HepG2 (cell line): ENCODE data around the gene TCERG1L. TPM values are rescaled to one million over a fixed set of nuclear protein-coding genes. Genes with fewer than 3 reads are reported as not detected.

Experiments
- FLYWCH1 ChIP-seq: sonication (generic); formaldehyde crosslinking; IDR thresholded peaks from 2 replicates; pipeline ENCODE4 v1.8.1; 2023; ENCODE audit warnings: mild to moderate bottlenecking, missing genetic modification reagents
- RFX3 ChIP-seq: IDR thresholded peaks from 2 replicates; pipeline ENCODE4 v1.6.1; 2016; ENCODE audit warnings: missing biosample characterization, missing genetic modification reagents
- SOX13 ChIP-seq, 3 experiments: fragments of 450-650 bp in 1 of 3; sonication (generic) in 1 of 3; formaldehyde crosslinking in 1 of 3; IDR thresholded peaks in 2 of 3; conservative IDR thresholded peaks in 1 of 3; 2 replicates each; pipeline versions ENCODE4 v1.5.0 to v1.6.1; 2016 to 2020; ENCODE audit warnings: antibody characterized with exemption in 1 of 3, mild to moderate bottlenecking in 1 of 3, missing compliant biosample characterization in 1 of 3, missing genetic modification reagents in 1 of 3, moderate library complexity in 1 of 3
- SYNCRIP ChIP-seq: fragments of 200-400 bp; formaldehyde crosslinking; IDR thresholded peaks from 2 replicates; pipeline ENCODE4 v1.6.1; 2018; ENCODE audit warnings: mild to moderate bottlenecking, low read depth, low read length; ENCODE audit not compliant: insufficient read depth
- ZNF484 ChIP-seq: sonication (generic); formaldehyde crosslinking; IDR thresholded peaks from 2 replicates; pipeline ENCODE4 v1.5.1; 2020; ENCODE audit warnings: mild to moderate bottlenecking, low read depth, missing genetic modification reagents, borderline replicate concordance
- polyA plus RNA-seq, 8 experiments: library from polyadenylated mRNA; depleted of rRNA in 3 of 8; stranded (reverse) in 7 of 8; unstranded in 1 of 8; fragments of >200 nt; fragmentation: Illumina TruSeq in 4 of 8; extraction: Trizol in 4 of 8; gene quantifications; 2 replicates each; pipeline versions ENCODE4 v1.2.1 to v1.2.3, GENCODE V29; 2011 to 2016; ENCODE audit warnings: low read depth in 4 of 8, missing spikeins in 1 of 8, mixed read lengths in 1 of 8; ENCODE audit not compliant: insufficient read depth in 1 of 8
- total RNA-seq, 5 experiments: library from RNA; depleted of rRNA; stranded (reverse); fragments of >200 nt; fragmentation: Illumina TruSeq; extraction: Trizol; gene quantifications; 2 replicates each; pipeline ENCODE4 v1.2.3, GENCODE V29; 2016; ENCODE audit warnings: low read depth in 1 of 5
- TF ChIP-seq, protein P1 (sequence below): sonication (generic); formaldehyde crosslinking; IDR thresholded peaks from 2 replicates; pipeline ENCODE4 v1.4.0; 2020; ENCODE audit warnings: missing genetic modification reagents
- TF ChIP-seq, protein P2 (sequence below): sonication (generic); formaldehyde crosslinking; IDR thresholded peaks from 2 replicates; pipeline ENCODE4 v1.4.0; 2020; ENCODE audit warnings: missing genetic modification reagents
- TF ChIP-seq, protein P3 (sequence below): sonication (generic); formaldehyde crosslinking; IDR thresholded peaks from 2 replicates; pipeline ENCODE4 v1.4.0; 2020; ENCODE audit warnings: missing genetic modification reagents
- TF ChIP-seq, protein P4 (sequence below): sonication (generic); formaldehyde crosslinking; IDR thresholded peaks from 2 replicates; pipeline ENCODE4 v1.4.0; 2020; ENCODE audit warnings: missing genetic modification reagents

TCERG1L gene
- total and polyA plus RNA-seq, 2 of the 13 experiments (the other 11 are each of a cell fraction or from before 2014, with no cell fraction given) = not detected

DNA sequence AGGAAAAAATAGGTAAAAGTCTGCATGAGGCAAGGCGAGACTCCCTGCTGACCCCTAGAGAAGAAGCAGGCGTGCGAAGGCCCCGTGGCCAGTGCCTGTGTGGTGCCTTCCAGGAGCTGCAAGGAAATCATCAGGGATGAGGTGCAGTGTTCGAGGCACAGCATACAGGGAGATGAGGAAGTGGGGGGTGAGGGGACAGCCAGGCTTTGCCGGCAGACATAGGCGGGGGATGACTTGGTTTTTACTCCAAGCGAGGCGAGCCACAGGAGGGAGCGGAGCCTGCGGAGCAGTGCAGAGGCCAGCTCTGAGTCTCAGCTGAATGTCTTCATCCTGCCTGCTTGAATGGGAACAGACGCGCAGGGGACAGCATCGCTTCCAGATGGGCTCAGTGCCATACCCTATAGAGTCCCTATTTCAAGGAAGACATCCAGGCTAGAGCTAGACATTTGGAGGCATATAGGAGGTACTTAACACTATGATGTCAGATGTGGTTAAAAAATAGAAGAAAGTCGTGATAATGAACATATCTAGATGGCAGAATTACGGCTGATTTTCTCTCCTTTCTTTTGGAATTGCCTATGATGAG lies 49.5 kb downstream of the TCERG1L start (continued):
- TF ChIP-seq, protein P1, sequence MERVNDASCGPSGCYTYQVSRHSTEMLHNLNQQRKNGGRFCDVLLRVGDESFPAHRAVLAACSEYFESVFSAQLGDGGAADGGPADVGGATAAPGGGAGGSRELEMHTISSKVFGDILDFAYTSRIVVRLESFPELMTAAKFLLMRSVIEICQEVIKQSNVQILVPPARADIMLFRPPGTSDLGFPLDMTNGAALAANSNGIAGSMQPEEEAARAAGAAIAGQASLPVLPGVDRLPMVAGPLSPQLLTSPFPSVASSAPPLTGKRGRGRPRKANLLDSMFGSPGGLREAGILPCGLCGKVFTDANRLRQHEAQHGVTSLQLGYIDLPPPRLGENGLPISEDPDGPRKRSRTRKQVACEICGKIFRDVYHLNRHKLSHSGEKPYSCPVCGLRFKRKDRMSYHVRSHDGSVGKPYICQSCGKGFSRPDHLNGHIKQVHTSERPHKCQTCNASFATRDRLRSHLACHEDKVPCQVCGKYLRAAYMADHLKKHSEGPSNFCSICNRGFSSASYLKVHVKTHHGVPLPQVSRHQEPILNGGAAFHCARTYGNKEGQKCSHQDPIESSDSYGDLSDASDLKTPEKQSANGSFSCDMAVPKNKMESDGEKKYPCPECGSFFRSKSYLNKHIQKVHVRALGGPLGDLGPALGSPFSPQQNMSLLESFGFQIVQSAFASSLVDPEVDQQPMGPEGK = no peak
- TF ChIP-seq, protein P2, sequence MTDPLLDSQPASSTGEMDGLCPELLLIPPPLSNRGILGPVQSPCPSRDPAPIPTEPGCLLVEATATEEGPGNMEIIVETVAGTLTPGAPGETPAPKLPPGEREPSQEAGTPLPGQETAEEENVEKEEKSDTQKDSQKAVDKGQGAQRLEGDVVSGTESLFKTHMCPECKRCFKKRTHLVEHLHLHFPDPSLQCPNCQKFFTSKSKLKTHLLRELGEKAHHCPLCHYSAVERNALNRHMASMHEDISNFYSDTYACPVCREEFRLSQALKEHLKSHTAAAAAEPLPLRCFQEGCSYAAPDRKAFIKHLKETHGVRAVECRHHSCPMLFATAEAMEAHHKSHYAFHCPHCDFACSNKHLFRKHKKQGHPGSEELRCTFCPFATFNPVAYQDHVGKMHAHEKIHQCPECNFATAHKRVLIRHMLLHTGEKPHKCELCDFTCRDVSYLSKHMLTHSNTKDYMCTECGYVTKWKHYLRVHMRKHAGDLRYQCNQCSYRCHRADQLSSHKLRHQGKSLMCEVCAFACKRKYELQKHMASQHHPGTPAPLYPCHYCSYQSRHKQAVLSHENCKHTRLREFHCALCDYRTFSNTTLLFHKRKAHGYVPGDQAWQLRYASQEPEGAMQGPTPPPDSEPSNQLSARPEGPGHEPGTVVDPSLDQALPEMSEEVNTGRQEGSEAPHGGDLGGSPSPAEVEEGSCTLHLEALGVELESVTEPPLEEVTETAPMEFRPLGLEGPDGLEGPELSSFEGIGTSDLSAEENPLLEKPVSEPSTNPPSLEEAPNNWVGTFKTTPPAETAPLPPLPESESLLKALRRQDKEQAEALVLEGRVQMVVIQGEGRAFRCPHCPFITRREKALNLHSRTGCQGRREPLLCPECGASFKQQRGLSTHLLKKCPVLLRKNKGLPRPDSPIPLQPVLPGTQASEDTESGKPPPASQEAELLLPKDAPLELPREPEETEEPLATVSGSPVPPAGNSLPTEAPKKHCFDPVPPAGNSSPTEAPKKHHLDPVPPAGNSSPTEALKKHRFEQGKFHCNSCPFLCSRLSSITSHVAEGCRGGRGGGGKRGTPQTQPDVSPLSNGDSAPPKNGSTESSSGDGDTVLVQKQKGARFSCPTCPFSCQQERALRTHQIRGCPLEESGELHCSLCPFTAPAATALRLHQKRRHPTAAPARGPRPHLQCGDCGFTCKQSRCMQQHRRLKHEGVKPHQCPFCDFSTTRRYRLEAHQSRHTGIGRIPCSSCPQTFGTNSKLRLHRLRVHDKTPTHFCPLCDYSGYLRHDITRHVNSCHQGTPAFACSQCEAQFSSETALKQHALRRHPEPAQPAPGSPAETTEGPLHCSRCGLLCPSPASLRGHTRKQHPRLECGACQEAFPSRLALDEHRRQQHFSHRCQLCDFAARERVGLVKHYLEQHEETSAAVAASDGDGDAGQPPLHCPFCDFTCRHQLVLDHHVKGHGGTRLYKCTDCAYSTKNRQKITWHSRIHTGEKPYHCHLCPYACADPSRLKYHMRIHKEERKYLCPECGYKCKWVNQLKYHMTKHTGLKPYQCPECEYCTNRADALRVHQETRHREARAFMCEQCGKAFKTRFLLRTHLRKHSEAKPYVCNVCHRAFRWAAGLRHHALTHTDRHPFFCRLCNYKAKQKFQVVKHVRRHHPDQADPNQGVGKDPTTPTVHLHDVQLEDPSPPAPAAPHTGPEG = no peak
- TF ChIP-seq, protein P3, sequence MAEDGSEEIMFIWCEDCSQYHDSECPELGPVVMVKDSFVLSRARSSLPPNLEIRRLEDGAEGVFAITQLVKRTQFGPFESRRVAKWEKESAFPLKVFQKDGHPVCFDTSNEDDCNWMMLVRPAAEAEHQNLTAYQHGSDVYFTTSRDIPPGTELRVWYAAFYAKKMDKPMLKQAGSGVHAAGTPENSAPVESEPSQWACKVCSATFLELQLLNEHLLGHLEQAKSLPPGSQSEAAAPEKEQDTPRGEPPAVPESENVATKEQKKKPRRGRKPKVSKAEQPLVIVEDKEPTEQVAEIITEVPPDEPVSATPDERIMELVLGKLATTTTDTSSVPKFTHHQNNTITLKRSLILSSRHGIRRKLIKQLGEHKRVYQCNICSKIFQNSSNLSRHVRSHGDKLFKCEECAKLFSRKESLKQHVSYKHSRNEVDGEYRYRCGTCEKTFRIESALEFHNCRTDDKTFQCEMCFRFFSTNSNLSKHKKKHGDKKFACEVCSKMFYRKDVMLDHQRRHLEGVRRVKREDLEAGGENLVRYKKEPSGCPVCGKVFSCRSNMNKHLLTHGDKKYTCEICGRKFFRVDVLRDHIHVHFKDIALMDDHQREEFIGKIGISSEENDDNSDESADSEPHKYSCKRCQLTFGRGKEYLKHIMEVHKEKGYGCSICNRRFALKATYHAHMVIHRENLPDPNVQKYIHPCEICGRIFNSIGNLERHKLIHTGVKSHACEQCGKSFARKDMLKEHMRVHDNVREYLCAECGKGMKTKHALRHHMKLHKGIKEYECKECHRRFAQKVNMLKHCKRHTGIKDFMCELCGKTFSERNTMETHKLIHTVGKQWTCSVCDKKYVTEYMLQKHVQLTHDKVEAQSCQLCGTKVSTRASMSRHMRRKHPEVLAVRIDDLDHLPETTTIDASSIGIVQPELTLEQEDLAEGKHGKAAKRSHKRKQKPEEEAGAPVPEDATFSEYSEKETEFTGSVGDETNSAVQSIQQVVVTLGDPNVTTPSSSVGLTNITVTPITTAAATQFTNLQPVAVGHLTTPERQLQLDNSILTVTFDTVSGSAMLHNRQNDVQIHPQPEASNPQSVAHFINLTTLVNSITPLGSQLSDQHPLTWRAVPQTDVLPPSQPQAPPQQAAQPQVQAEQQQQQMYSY = no peak
- TF ChIP-seq FLYWCH1 (no peak), RFX3 (CRISPR knock-in tag) (no peak), ZNF484 (CRISPR knock-in tag) (no peak), SOX13 (IDR thresholded peaks at IDR 0.05) (no peak), SOX13 (CRISPR knock-in tag; conservative IDR thresholded peaks at IDR 0.05 in 1 of 2, IDR thresholded peaks at IDR 0.05 in 1 of 2) (no peak), SYNCRIP (no peak)
- TF ChIP-seq, protein P4, sequence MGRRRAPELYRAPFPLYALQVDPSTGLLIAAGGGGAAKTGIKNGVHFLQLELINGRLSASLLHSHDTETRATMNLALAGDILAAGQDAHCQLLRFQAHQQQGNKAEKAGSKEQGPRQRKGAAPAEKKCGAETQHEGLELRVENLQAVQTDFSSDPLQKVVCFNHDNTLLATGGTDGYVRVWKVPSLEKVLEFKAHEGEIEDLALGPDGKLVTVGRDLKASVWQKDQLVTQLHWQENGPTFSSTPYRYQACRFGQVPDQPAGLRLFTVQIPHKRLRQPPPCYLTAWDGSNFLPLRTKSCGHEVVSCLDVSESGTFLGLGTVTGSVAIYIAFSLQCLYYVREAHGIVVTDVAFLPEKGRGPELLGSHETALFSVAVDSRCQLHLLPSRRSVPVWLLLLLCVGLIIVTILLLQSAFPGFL = no peak
